CMK (cell line): ENCODE results near the gene CYP4F22.
A peak's percentile ranks its signal among the peaks of the same experiment; 100 is the strongest.
"Not testable (repeated sequence)": the region's sequence is repeated elsewhere in the genome, so short reads cannot be mapped to it uniquely, and the experiment has no call there.

Experiments used
- DNase-seq: peaks from one replicate; pipeline ENCODE4 v3.0.0-alpha.2; 2010; ENCODE audit warnings: low read depth

Gene CYP4F22

DNA sequence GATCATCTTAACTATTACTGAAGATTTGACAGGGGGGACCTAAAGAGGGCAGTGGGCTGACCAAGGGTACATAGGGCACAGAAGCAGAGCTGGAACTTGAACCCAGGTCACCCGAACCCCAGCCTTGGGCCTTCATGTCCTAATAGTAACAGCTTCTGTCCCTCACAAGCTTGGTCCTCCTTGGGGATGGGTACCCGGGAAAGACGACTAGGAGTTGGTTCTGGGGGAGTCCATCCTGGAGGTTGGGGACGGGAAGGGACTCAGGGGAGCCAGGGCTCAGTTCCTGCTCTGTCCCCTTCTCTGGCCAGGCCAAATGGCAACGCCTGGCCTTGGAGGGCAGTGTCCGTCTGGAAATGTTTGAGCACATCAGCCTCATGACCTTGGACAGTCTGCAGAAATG is 67.1 kb downstream of the CYP4F22 start:
- no peak for DNase-seq

DNA sequence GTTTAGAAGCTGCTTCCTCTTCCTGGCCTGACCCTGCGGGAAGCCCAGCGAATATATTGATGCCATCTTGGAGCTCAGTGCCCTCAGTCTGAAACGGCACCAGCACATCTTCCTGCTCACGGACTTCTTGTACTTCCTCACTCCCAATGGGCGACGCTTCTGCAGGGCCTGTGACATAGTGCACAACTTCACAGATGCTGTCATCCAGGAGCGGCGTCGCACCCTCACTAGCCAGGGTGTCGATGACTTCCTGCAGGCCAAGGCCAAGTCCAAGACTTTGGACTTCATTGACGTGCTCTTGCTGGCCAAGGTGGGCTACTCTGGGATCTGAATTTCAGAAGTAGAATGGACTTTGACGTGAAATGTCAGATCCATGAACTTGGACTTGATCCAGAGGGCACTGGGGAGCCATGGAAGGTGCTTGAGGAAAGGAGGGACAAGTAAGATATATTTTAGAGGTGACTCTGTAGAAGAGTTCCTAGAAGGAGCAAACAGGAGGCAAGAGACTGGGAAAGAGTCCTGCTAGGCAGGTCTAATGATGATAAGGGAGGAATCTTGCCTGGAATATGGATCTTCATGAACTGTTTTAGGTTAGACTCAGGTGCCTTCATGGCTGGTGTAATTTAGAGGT is 68.3 kb downstream of the CYP4F22 start:
- DNase-seq: no peak

DNA sequence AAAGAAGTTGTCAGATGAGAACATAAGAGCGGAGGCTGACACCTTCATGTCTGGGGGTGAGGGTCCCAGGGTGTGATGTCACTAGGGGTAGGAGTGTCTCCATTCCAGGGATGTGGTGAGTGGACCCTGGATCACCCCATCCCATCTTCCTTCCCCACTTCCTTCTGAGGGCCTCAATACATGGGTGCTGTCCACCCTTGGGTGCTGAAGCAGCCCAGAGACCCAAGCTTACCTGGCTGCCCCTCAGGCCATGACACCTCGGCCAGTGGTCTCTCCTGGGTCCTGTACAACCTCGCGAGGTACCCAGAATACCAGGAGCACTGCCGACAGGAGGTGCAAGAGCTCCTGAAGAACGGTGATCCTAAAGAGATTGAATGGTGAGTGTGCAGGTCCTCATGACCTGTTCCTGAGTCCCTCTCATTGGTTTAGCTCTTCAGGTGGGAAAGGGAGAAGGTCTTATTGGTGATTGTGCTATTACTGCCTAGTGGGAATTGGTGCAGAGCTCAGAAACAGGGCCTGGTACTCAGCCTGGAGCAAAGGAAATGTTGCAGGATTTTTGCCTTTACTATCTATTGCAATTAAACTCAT is 69.0 kb downstream of the CYP4F22 start:
- no peak for DNase-seq

DNA sequence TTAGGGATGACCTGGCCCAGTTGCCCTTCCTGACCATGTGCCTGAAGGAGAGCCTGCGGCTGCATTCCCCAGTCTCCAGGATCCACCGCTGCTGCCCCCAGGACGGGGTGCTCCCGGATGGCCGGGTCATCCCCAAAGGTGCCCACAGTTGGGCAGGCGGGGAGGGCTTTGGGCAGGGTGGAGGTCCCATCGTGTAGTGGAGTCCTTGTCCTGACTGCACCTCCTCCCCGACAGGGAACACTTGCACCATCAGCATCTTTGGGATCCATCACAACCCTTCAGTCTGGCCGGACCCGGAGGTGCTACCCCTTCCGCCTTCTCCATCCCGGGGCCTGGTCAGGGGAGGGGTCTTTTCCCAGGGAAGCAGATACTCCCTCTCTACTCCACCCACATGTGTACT is 75.0 kb downstream of the CYP4F22 start:
- DNase-seq: no peak

DNA sequence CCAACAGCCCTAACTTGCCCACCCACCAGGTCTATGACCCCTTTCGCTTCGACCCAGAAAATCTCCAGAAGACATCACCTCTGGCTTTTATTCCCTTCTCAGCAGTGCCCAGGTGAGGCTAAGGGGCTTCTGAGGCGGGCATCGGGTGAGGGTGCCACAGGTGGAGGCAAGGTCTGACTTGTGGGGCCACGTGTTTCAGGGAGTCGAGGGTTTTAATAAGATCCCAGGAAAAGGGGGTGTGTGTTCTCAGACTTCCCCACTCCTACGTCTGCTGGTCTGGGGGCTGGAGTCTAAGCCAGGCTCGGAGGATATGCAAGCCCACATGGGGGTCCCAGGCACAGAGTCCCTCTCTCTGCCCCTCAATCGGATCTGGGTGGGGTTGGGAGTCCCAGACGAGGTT is 75.8 kb downstream of the CYP4F22 start:
- no peak for DNase-seq

GRCh38 chr19:15584541-15585115 is 76.3 kb downstream of the CYP4F22 start:
- DNase-seq: peak; percentile 41

- no peak for DNase-seq
Measured at GRCh38 chr19:15587663-15588062, 79.3 kb downstream of the CYP4F22 start.

DNA sequence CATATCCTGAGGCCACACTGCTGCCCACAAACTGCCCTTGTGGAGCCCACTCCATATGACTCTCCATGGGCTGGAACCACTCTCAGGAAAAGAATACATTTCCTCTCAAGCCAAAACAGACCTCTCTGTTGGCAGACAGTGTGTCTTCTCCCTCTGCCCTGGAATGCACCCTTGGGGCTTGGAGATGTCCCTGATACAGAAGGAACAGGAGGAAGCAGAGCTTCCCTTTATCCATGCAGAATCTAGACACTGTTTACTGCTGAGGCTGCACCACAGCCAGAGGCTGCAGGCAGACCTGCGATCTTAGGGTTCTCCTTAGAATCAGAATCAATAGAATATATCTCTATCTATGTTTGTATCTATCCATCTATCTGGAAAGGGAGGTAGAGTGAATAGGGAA is 79.9 kb downstream of the CYP4F22 start:
- no peak for DNase-seq

GRCh38 chr19:15589760-15590451 is 81.6 kb downstream of the CYP4F22 start:
- no peak for DNase-seq

GRCh38 chr19:15591796-15592195 is 83.5 kb downstream of the CYP4F22 start:
- no peak for DNase-seq

GRCh38 chr19:15592506-15592905 is 84.2 kb downstream of the CYP4F22 start:
- DNase-seq: not testable (repeated sequence)

DNA sequence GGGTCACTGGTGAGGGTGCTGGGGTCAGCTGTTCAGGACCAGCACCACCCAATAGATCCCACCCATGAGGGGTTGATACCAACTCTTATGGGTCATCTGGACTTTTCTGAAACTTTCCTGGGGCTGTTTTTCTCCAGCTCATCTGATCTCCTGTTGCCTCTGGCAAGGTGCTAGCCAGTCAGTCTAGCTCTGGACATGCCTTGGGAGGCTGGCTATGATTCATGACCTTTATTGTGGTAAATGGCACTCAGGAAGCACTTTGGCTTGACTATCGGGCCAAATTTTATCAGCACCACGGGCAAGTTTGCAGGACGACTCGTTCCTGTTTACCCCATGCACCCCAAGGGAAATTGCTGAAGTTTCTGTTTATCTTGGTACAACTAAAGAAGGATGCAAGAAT is 85.4 kb downstream of the CYP4F22 start:
- DNase-seq: not testable (repeated sequence)

DNA sequence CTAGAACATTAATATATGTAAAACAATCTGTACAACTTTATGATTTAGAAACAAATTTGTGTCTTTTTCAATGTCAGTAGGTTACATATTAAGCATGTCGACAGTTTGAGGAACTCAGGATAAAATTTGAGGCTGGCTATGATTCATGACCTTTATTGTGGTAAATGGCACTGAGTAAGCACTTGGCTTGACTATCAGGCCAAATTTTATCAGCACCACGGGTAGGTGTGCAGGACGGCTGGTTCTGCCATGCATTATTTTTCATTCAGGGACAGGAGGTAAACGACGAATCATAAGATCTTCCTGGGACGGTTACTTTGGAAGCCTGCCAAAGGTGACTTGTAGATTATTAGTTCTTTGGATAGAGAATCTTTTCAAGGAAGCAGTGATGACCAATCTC is 86.7 kb downstream of the CYP4F22 start:
- DNase-seq: no peak
